ENCODE data around the gene NFIL3.

- TF ChIP-seq, protein P1, sequence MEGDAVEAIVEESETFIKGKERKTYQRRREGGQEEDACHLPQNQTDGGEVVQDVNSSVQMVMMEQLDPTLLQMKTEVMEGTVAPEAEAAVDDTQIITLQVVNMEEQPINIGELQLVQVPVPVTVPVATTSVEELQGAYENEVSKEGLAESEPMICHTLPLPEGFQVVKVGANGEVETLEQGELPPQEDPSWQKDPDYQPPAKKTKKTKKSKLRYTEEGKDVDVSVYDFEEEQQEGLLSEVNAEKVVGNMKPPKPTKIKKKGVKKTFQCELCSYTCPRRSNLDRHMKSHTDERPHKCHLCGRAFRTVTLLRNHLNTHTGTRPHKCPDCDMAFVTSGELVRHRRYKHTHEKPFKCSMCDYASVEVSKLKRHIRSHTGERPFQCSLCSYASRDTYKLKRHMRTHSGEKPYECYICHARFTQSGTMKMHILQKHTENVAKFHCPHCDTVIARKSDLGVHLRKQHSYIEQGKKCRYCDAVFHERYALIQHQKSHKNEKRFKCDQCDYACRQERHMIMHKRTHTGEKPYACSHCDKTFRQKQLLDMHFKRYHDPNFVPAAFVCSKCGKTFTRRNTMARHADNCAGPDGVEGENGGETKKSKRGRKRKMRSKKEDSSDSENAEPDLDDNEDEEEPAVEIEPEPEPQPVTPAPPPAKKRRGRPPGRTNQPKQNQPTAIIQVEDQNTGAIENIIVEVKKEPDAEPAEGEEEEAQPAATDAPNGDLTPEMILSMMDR (IDR thresholded peaks at IDR 0.05), result no peak
- no peak for TF ChIP-seq EP300 (IDR thresholded peaks at IDR 0.05)
These were observed 38.7 kb downstream of the NFIL3 start for GRCh38 chr9:91384954-91385353.

Measured in esophagus muscularis mucosa (tissue), 3 donors.